HEK293T (cell line): ENCODE measurements around the gene TBC1D5.

Experiments
- CTCF ChIA-PET: fragments of 350-600 bp; formaldehyde crosslinking; extraction: SDS; loops from one replicate; lab custom pipeline; 2021; ENCODE audit warnings: antibody characterized with exemption, inconsistent platforms; lab: Yijun Ruan, JAX
- POLR2A ChIA-PET: fragments of 350-600 bp; formaldehyde crosslinking; extraction: SDS; loops from one replicate; lab custom pipeline; 2020; ENCODE audit warnings: antibody characterized with exemption, inconsistent platforms; lab: Yijun Ruan, JAX
- DNase-seq: peaks from one replicate; pipeline ENCODE4 v3.0.0; 2012; ENCODE audit warnings: mixed read lengths; ENCODE audit errors: extremely low spot score
- ARNT ChIP-seq: fragments of 450-650 bp; IDR thresholded peaks from 2 replicates; pipeline ENCODE4 v1.6.1; 2017; ENCODE audit warnings: mild to moderate bottlenecking
- BHLHE40 ChIP-seq: fragments of 450-650 bp; IDR thresholded peaks from 2 replicates; pipeline ENCODE4 v1.6.1; 2016; ENCODE audit warnings: mild to moderate bottlenecking, moderate library complexity, borderline replicate concordance
- CTBP1 ChIP-seq: fragments of 450-650 bp; IDR thresholded peaks from 2 replicates; pipeline ENCODE4 v1.6.1; 2016; ENCODE audit warnings: borderline replicate concordance
- ELF4 ChIP-seq: fragments of 450-650 bp; IDR thresholded peaks from 2 replicates; pipeline ENCODE4 v1.6.1; 2017; ENCODE audit warnings: antibody characterized with exemption
- FOXA1 ChIP-seq: fragments of 450-650 bp; IDR thresholded peaks from 2 replicates; pipeline ENCODE4 v1.6.1; 2016; ENCODE audit warnings: mild to moderate bottlenecking
- FOXK2 ChIP-seq: fragments of 450-650 bp; IDR thresholded peaks from 2 replicates; pipeline ENCODE4 v1.6.1; 2016; ENCODE audit warnings: mild to moderate bottlenecking
- FOXM1 ChIP-seq: fragments of 450-650 bp; IDR thresholded peaks from 2 replicates; pipeline ENCODE4 v1.6.1; 2017; ENCODE audit warnings: mild to moderate bottlenecking, borderline replicate concordance
- HDGF ChIP-seq: fragments of 450-650 bp; IDR thresholded peaks from 2 replicates; pipeline ENCODE4 v1.6.1; 2017; ENCODE audit warnings: antibody characterized with exemption, borderline replicate concordance
- L3MBTL2 ChIP-seq: fragments of 450-650 bp; conservative IDR thresholded peaks from 2 replicates; pipeline ENCODE4 v1.6.1; 2016; ENCODE audit warnings: mild to moderate bottlenecking
- LEF1 ChIP-seq: fragments of 450-650 bp; IDR thresholded peaks from 2 replicates; pipeline ENCODE4 v1.6.1; 2017; ENCODE audit warnings: mild to moderate bottlenecking, borderline replicate concordance
- NFRKB ChIP-seq: fragments of 450-650 bp; IDR thresholded peaks from 2 replicates; pipeline ENCODE4 v1.6.1; 2016; ENCODE audit warnings: mild to moderate bottlenecking, moderate library complexity
- SP1 ChIP-seq: fragments of 450-650 bp; IDR thresholded peaks from 2 replicates; pipeline ENCODE4 v1.6.1; 2017
- SUZ12 ChIP-seq: fragments of 450-650 bp; IDR thresholded peaks from 2 replicates; pipeline ENCODE4 v1.6.1; 2016; ENCODE audit warnings: mild to moderate bottlenecking
- TARDBP ChIP-seq: fragments of 450-650 bp; IDR thresholded peaks from 2 replicates; pipeline ENCODE4 v1.6.1; 2016
- ZNF384 ChIP-seq: fragments of 450-650 bp; IDR thresholded peaks from 2 replicates; pipeline ENCODE4 v1.6.1; 2016
- TF ChIP-seq, protein P1 (sequence below): fragments of 450-650 bp; IDR thresholded peaks from 2 replicates; pipeline ENCODE4 v1.6.1; 2016

Gene TBC1D5

DNA sequence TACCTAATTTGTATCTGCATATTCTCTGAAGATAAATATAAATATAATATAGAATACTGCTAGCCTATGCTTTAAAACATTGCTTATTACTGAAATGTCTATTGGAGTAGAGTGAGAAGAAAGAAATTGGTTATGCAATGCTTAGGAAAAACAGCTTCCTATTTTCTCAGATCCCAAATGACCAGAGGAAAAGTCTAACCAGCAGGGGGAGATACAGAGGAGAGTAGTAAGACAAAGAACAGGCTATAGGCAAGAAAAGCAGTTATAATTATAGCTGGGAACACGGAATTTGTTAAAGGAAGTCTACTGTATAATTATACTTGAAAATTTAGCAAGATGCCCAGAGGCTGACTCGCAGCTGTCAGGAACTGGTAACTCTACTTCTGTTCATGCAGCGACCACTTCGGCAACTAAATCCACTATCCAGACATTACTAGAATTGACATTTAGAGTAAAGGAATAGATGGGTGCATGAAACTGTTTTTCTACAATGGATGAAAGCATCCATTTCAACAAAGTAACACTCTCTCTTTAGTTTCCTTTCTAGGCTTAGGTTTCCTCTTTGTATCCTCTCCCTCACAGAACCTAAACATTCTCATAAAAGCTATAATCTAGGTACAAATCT is 97.2 kb downstream of the TBC1D5 start:
- TF ChIP-seq ZNF384, result no peak
- no peak for TF ChIP-seq NFRKB
- no peak for TF ChIP-seq SUZ12
- ChIA-PET CTCF (interaction anchor here (0.6 to 1.6 kb wide), 10 partner anchors 9 to 1152 kb away, joined by 3 to 19 read pairs (median 4); no protein-coding TSS in a partner anchor), POLR2A (interaction anchor here (1.1 kb wide), 1 partner anchor 97 kb away, joined by 3 read pairs; the partner anchor contains the start of gene TBC1D5)
- DNase-seq, result peak; percentile 49

DNA sequence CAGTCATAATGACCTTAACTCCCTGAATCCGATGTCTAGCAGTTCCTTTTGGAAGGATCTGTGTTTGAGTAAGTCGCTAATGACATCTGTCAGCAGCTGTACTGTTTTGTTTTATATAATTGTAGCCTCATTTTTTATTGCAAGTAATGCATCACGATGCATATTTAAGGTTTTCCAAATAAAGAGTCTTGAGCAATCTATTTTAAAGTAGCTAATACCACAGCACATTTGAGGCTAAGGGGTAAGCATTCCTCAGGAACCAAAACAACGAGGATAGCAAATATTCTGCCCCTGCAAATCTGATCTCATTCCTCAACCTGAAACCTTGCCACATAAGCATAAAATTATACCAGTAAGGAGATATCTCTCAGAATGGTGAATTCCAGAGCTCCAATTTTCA is 98.7 kb downstream of the TBC1D5 start:
- CTCF ChIA-PET, result interaction anchor here (0.6 to 0.9 kb wide), 2 partner anchors 158 to 197 kb away, joined by 3 to 4 read pairs; no protein-coding TSS in a partner anchor
- DNase-seq, result no peak
- no peak for TF ChIP-seq HDGF
- no peak for TF ChIP-seq LEF1
- TF ChIP-seq, protein P1, sequence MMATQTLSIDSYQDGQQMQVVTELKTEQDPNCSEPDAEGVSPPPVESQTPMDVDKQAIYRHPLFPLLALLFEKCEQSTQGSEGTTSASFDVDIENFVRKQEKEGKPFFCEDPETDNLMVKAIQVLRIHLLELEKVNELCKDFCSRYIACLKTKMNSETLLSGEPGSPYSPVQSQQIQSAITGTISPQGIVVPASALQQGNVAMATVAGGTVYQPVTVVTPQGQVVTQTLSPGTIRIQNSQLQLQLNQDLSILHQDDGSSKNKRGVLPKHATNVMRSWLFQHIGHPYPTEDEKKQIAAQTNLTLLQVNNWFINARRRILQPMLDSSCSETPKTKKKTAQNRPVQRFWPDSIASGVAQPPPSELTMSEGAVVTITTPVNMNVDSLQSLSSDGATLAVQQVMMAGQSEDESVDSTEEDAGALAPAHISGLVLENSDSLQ, result no peak
- no peak for TF ChIP-seq FOXM1
- no peak for TF ChIP-seq TARDBP
- no peak for TF ChIP-seq FOXA1
- TF ChIP-seq ZNF384, result no peak
- no peak for TF ChIP-seq BHLHE40
- TF ChIP-seq ELF4, result no peak
- TF ChIP-seq NFRKB, result no peak
- no peak for TF ChIP-seq FOXK2
- TF ChIP-seq SUZ12, result no peak
- TF ChIP-seq CTBP1, result no peak
- TF ChIP-seq SP1, result no peak
- no peak for TF ChIP-seq L3MBTL2
- TF ChIP-seq ARNT, result no peak
- POLR2A ChIA-PET, result no interaction called here

DNA sequence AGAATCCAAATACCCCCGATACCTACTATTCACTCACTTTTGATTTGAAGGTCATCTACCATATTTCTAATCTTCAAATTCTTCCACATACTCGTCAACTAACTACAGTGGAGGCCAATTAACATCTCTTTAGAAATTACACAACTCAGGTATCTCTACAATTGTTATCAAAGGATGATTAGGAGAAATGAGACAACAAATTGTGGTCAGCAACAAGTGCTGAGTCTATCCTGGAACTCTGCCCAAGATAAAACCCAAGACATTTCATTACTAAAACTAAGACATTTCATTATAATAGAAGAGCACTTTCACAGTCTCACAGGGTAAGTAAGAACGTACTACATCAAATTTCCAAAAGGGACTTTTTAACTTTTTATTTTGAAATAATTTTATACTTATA is 100.0 kb downstream of the TBC1D5 start:
- no peak for DNase-seq
- ChIA-PET CTCF (no interaction called here), POLR2A (no interaction called here)
- no peak for TF ChIP-seq FOXK2
- TF ChIP-seq HDGF, result no peak
- TF ChIP-seq CTBP1, result no peak
- TF ChIP-seq L3MBTL2, result no peak
- TF ChIP-seq FOXM1, result no peak
- TF ChIP-seq SUZ12, result no peak
- no peak for TF ChIP-seq SP1
- no peak for TF ChIP-seq NFRKB
- TF ChIP-seq ARNT, result no peak
- no peak for TF ChIP-seq ELF4
- TF ChIP-seq ZNF384, result no peak
- TF ChIP-seq LEF1, result no peak
- TF ChIP-seq, protein P1, result no peak
- no peak for TF ChIP-seq TARDBP
- no peak for TF ChIP-seq BHLHE40
- no peak for TF ChIP-seq FOXA1

DNA sequence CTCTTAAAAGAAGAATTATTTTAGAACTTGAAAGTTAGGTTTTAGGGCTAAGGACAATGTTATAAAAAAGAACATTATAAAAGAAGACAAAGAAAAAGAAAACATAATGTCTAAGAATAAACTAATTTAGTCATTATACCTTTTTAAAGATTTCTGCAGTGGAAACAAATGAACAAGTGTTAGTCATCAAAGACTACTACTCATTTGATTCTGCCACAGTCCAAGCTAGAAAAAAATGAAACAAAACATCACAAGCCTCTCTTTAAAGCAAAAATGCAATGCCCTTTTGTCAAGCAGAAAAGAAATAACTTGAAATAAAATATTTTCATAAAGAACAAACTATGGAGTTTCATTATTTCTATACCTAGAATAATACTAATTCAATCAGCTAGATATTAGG is 102.0 kb downstream of the TBC1D5 start:
- ChIA-PET POLR2A (no interaction called here), CTCF (no interaction called here)
- TF ChIP-seq, protein P1, result no peak
- no peak for TF ChIP-seq ZNF384
- TF ChIP-seq TARDBP, result no peak
- TF ChIP-seq CTBP1, result no peak
- TF ChIP-seq SUZ12, result no peak
- no peak for DNase-seq

DNA sequence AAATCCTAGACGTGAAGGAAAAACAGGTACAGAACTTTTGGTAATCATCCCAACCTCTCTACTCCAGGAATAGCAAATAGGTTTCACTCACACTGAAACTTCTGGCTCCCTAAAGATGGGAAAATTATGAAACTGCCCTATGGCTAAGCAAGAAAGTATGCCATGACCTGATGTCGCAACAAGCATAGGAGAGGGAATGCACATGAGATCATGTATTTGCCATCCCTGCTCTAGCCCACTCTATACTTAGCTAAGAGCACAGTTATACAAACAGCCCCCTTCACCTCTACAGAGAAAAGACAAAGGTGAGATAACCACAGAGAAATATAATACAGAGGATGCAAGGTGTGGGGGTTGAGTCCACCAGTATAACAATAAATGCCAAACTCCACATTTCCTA is 102.7 kb downstream of the TBC1D5 start:
- TF ChIP-seq FOXK2 (no peak), FOXA1 (no peak), BHLHE40 (no peak), CTBP1 (no peak), NFRKB (no peak), L3MBTL2 (no peak), ZNF384 (no peak), HDGF (no peak), TARDBP (no peak), SP1 (no peak), ARNT (no peak), FOXM1 (no peak), LEF1 (no peak), ELF4 (no peak), SUZ12 (no peak)
- TF ChIP-seq, protein P1, result no peak
- ChIA-PET POLR2A (no interaction called here), CTCF (interaction anchor here (1.0 kb wide), 1 partner anchor 11 kb away, joined by 5 read pairs; no protein-coding TSS in a partner anchor)
- DNase-seq, result no peak
